SU-DHL-6 (cell line): ENCODE data around the gene RAB3GAP2.
A peak's percentile ranks its signal among the peaks of the same experiment; 100 is the strongest.

ENCODE experiments used
- H2AFZ ChIP-seq: fragments of 200-600 bp; sonication (generic); 2 replicates; pipeline ENCODE4 v1.6.1; 2014; ENCODE audit warnings: low read depth, mild to moderate bottlenecking, moderate library complexity, mixed read lengths, antibody characterized with exemption, low read length; ENCODE audit not compliant: severe bottlenecking
- H3F3A ChIP-seq: fragments of 200-600 bp; shearing (Covaris generic); 2 replicates; pipeline ENCODE4 v1.6.0; 2016; ENCODE audit warnings: antibody characterized with exemption, mild to moderate bottlenecking; ENCODE audit not compliant: insufficient read depth
- H3K27ac ChIP-seq: fragments of 200-600 bp; sonication (generic); 2 replicates; pipeline ENCODE4 v1.5.1; 2016; ENCODE audit warnings: low read depth, mild to moderate bottlenecking, low read length, moderate library complexity, mixed read lengths
- H3K27me3 ChIP-seq: fragments of 200-600 bp; sonication (generic), shearing (Covaris generic); 2 replicates; pipeline ENCODE4 v1.6.0; 2014; ENCODE audit warnings: mild to moderate bottlenecking, low read length
- H3K36me3 ChIP-seq: fragments of 200-600 bp; sonication (generic); 2 replicates; pipeline ENCODE4 v1.6.1; 2014; ENCODE audit warnings: mild to moderate bottlenecking, low read length, mixed read lengths
- H3K4me2 ChIP-seq: fragments of 300-600, 200-600 bp; shearing (Covaris generic), sonication (generic); 2 replicates; pipeline ENCODE4 v1.6.0; 2014; ENCODE audit warnings: low read length, low read depth, mild to moderate bottlenecking; ENCODE audit not compliant: poor library complexity, severe bottlenecking
- H3K4me3 ChIP-seq: fragments of 200-600 bp; sonication (generic); 2 replicates; pipeline ENCODE4 v1.5.1; 2014; ENCODE audit warnings: antibody characterized with exemption, low read length, mild to moderate bottlenecking, mixed read lengths; ENCODE audit not compliant: insufficient read depth, poor library complexity, severe bottlenecking
- H3K79me2 ChIP-seq: fragments of 200-600 bp; sonication (generic); 2 replicates; pipeline ENCODE4 v1.6.1; 2014; ENCODE audit warnings: mild to moderate bottlenecking, low read length, moderate library complexity; ENCODE audit not compliant: insufficient read depth
- H3K9ac ChIP-seq: fragments of 200-600 bp; sonication (generic); 2 replicates; pipeline ENCODE4 v1.7.0; 2014; ENCODE audit warnings: mild to moderate bottlenecking, low read length
- H3K9me2 ChIP-seq: fragments of 200-600 bp; sonication (generic); replicated peaks from 2 replicates; pipeline ENCODE4 v1.6.1; 2014; ENCODE audit warnings: low read length; ENCODE audit not compliant: insufficient read depth
- H3K9me3 ChIP-seq: fragments of 200-600 bp; sonication (generic); 2 replicates; pipeline ENCODE4 v1.6.1; 2014; ENCODE audit warnings: low read length, mixed read lengths; ENCODE audit not compliant: insufficient read depth
- H4K20me1 ChIP-seq: fragments of 200-600 bp; sonication (generic); 2 replicates; pipeline ENCODE4 v1.6.1; 2014; ENCODE audit warnings: low read depth, mild to moderate bottlenecking, antibody characterized with exemption, low read length, moderate library complexity, mixed read lengths
- EZH2phosphoT487 ChIP-seq: fragments of 200-600 bp; sonication (generic), shearing (Covaris generic); conservative IDR thresholded peaks from 2 replicates; pipeline ENCODE4 v1.6.1; 2018; ENCODE audit warnings: mild to moderate bottlenecking, antibody characterized with exemption, low read length, moderate library complexity, mixed read lengths
- TF ChIP-seq, protein P1 (sequence below): fragments of 200-600 bp; sonication (generic); IDR thresholded peaks from one replicate; pipeline ENCODE4 v1.5.1; 2017; ENCODE audit warnings: antibody characterized with exemption, mild to moderate bottlenecking, low read length, moderate library complexity; ENCODE audit not compliant: insufficient read depth, poor library complexity, severe bottlenecking

RAB3GAP2 gene

DNA sequence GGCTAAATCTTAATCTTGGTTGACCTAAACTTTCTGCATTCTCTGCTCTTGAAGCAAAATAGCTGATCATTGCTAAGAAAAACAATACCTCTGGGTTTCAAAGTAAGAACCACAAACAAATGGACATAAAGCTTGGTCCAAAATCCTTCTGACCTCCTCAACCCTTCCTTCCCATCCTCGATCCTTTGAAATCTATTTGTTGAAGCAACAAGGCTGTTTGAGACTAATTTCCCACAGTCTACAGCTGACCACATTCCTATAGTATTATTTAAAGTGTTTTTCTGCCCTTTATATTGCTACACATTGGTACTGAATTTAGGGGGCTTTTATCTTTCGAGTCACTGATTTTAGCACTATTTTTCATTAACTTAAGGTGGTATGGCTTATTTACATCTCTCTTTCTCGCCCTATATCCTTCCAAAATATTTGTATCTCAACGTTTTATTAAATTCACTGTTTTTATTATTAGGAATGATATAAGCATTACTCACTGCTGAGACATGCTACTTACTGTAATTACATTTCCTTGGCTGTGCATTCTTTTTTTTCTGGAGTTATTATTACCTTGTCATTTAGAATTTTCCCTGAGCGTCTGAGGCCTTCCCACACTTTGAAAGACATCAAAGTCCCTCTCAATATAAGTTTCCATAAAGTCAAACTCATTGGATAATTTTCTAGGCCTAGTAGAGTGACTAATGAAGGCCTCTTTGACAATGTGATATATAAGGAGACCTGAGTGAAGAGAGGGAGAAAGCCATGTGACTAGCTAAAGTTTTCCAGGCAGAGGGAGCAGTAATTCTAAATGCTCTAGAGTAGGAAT is 73.9 kb downstream of the RAB3GAP2 start:
- Histone ChIP-seq H4K20me1 (no peaks in the 10 kb centered on the region), H3K9me2 (no peaks in the 10 kb centered on the region), H3K27ac (no peak overlapping the region), H2AFZ (no peak overlapping the region), H3K9me3 (no peaks in the 10 kb centered on the region), H3F3A (peaks cover 8% of the 10 kb centered on the region; the same call in 1 of the 2 replicates), H3K4me2 (no peak overlapping the region), H3K9ac (no peak overlapping the region), H3K27me3 (no peaks in the 10 kb centered on the region), H3K79me2 (no peaks in the 10 kb centered on the region), H3K4me3 (no peak overlapping the region), H3K36me3 (peaks cover 40% of the 10 kb centered on the region)
- TF ChIP-seq, protein P1, sequence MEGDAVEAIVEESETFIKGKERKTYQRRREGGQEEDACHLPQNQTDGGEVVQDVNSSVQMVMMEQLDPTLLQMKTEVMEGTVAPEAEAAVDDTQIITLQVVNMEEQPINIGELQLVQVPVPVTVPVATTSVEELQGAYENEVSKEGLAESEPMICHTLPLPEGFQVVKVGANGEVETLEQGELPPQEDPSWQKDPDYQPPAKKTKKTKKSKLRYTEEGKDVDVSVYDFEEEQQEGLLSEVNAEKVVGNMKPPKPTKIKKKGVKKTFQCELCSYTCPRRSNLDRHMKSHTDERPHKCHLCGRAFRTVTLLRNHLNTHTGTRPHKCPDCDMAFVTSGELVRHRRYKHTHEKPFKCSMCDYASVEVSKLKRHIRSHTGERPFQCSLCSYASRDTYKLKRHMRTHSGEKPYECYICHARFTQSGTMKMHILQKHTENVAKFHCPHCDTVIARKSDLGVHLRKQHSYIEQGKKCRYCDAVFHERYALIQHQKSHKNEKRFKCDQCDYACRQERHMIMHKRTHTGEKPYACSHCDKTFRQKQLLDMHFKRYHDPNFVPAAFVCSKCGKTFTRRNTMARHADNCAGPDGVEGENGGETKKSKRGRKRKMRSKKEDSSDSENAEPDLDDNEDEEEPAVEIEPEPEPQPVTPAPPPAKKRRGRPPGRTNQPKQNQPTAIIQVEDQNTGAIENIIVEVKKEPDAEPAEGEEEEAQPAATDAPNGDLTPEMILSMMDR: no peak

DNA sequence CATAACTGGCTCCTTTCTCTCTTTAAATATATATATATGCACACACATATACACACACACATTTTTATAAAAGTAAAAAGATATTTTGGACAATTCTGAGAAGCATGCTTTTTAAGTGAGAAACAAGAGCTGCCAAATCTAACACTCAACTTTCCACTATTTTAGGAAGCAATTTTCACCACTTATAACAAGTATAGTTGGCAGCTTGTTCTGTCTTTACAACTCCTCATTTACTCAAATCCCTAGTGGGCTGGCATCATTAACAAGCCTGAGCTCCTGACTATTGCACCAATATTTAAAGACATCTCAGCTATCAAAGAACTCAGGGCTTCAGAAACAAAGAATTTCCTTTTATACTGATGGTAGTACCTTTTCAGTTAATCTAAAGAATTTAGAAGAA is 76.6 kb downstream of the RAB3GAP2 start:
- Histone ChIP-seq H3K4me3 (no peak overlapping the region), H3K9ac (no peak overlapping the region), H3F3A (peaks cover 11% of the 10 kb centered on the region; the same call in 1 of the 2 replicates), H3K27ac (no peak overlapping the region), H3K27me3 (no peaks in the 10 kb centered on the region), H4K20me1 (no peaks in the 10 kb centered on the region), H3K9me3 (no peaks in the 10 kb centered on the region), H3K4me2 (no peak overlapping the region), H3K36me3 (peaks cover 46% of the 10 kb centered on the region), H3K79me2 (no peaks in the 10 kb centered on the region), H2AFZ (no peak overlapping the region), H3K9me2 (no peaks in the 10 kb centered on the region)
- no peak for TF ChIP-seq EZH2phosphoT487
- TF ChIP-seq, protein P1: no peak

DNA sequence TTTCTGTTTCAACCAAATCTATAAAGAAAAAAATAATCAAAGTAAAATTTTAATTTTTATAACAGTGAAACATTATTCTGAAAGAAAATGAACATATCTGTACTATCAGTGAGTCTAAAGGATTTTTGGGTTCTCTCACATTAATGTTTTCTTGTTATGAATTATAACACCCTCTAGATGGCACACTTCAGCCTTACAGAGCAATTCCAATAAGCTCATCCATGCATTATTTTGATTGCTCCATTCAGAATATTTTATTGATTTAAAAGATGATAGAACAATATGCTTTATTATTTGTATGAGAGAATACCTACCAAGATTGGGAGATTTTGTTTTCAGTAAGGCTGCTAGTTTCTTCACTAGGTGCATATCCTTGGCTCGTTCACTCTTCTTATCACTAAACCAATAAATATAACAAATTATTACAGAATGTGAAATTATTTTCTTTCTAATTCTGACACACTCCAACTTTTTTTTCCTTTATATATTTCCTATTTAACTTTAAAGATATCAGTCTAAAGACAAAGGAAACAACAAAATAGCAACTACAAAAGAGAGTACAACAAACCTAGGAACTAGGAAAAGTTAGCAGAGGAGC is 82.4 kb downstream of the RAB3GAP2 start:
- Histone ChIP-seq H3F3A (peaks cover 9% of the 10 kb centered on the region; the same call in 1 of the 2 replicates), H3K9me3 (no peaks in the 10 kb centered on the region), H3K79me2 (no peaks in the 10 kb centered on the region), H2AFZ (no peak overlapping the region), H3K9me2 (no peaks in the 10 kb centered on the region), H3K27me3 (no peaks in the 10 kb centered on the region), H4K20me1 (no peaks in the 10 kb centered on the region), H3K4me3 (no peak overlapping the region), H3K4me2 (no peak overlapping the region), H3K27ac (no peak overlapping the region), H3K36me3 (peaks cover 39% of the 10 kb centered on the region), H3K9ac (no peak overlapping the region)
- TF ChIP-seq, protein P1: peak; percentile 29
- no peak for TF ChIP-seq EZH2phosphoT487
